ENCODE data around the gene CNIH2. TPM values are rescaled to one million over a fixed set of nuclear protein-coding genes. Genes with fewer than 3 reads are reported as not detected.

CNIH2 gene
- polyA plus RNA-seq, 1 donor from 2014 or later = 47.9 TPM

DNA sequence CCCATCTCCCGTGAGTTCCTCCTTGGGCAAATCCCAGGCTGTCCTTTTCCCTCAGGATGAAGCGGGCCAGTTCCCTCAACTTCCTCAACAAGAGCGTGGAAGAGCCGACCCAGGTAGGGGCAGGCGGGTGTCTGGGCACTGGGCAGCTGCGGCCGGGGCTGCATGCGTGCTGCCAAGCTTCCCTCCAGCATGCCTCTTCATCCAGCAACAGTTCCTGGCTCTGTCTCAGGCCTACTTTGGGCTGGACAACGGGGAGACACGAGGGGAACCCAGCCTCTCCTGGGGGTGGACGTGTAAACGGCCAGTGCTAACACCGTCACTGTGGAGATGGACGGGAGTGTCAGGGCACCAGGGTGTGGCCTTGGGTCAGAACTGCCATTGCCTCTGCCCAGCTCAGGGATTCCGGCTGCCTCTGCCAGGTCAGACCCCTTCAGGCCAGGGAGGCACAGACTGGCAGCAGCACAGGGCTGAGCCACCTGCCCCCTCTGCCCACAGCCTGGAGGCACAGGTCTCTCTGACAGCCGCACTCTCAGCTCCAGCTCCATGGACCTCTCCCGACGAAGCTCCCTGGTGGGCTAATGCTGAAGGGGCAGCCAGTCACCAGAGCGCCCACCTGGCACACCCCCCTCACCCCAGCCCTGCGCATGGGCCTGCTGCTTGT, 11.5 kb upstream of the CNIH2 start:
- no peaks in the 10 kb centered on the region for H4K20me1 ChIP-seq (ENCODE audit: insufficient read depth)
- TF ChIP-seq SMC3 (conservative IDR thresholded peaks at IDR 0.05; ENCODE audit: poor library complexity) (no peak), POLR2AphosphoS5 (IDR thresholded peaks at IDR 0.05) (no peak), RAD21 (conservative IDR thresholded peaks at IDR 0.05) (no peak), EZH2 (IDR thresholded peaks at IDR 0.05; ENCODE audit: borderline replicate concordance, insufficient read depth, low read length, poor library complexity, severe bottlenecking) (no peak), TAF1 (IDR thresholded peaks at IDR 0.05; ENCODE audit: low read depth) (no peak)
- TF ChIP-seq, protein P1, sequence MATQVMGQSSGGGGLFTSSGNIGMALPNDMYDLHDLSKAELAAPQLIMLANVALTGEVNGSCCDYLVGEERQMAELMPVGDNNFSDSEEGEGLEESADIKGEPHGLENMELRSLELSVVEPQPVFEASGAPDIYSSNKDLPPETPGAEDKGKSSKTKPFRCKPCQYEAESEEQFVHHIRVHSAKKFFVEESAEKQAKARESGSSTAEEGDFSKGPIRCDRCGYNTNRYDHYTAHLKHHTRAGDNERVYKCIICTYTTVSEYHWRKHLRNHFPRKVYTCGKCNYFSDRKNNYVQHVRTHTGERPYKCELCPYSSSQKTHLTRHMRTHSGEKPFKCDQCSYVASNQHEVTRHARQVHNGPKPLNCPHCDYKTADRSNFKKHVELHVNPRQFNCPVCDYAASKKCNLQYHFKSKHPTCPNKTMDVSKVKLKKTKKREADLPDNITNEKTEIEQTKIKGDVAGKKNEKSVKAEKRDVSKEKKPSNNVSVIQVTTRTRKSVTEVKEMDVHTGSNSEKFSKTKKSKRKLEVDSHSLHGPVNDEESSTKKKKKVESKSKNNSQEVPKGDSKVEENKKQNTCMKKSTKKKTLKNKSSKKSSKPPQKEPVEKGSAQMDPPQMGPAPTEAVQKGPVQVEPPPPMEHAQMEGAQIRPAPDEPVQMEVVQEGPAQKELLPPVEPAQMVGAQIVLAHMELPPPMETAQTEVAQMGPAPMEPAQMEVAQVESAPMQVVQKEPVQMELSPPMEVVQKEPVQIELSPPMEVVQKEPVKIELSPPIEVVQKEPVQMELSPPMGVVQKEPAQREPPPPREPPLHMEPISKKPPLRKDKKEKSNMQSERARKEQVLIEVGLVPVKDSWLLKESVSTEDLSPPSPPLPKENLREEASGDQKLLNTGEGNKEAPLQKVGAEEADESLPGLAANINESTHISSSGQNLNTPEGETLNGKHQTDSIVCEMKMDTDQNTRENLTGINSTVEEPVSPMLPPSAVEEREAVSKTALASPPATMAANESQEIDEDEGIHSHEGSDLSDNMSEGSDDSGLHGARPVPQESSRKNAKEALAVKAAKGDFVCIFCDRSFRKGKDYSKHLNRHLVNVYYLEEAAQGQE (IDR thresholded peaks at IDR 0.05; ENCODE audit: borderline replicate concordance) = no peak
- TF ChIP-seq, protein P2, sequence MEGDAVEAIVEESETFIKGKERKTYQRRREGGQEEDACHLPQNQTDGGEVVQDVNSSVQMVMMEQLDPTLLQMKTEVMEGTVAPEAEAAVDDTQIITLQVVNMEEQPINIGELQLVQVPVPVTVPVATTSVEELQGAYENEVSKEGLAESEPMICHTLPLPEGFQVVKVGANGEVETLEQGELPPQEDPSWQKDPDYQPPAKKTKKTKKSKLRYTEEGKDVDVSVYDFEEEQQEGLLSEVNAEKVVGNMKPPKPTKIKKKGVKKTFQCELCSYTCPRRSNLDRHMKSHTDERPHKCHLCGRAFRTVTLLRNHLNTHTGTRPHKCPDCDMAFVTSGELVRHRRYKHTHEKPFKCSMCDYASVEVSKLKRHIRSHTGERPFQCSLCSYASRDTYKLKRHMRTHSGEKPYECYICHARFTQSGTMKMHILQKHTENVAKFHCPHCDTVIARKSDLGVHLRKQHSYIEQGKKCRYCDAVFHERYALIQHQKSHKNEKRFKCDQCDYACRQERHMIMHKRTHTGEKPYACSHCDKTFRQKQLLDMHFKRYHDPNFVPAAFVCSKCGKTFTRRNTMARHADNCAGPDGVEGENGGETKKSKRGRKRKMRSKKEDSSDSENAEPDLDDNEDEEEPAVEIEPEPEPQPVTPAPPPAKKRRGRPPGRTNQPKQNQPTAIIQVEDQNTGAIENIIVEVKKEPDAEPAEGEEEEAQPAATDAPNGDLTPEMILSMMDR (IDR thresholded peaks at IDR 0.05; ENCODE audit: poor library complexity, severe bottlenecking) = no peak
- H2AFZ ChIP-seq (ENCODE audit: low read depth, low read length) = no peak overlapping the region
- no peaks in the 10 kb centered on the region for H3F3A ChIP-seq (ENCODE audit: insufficient read depth, low read length, poor library complexity, severe bottlenecking)
- peak overlapping the region; percentile 92 for H3K27ac ChIP-seq (ENCODE audit: low read length)
- no peaks in the 10 kb centered on the region for H3K9me3 ChIP-seq (ENCODE audit: low read length)
- H3K9ac ChIP-seq (ENCODE audit: low read length) = peak overlapping the region; percentile 57
- no peaks in the 10 kb centered on the region for H3K27me3 ChIP-seq (ENCODE audit: insufficient read depth, low read depth, low read length)
- H3K4me2 ChIP-seq (ENCODE audit: low read length) = no peak overlapping the region
- peaks cover 20% of the 10 kb centered on the region for H3K79me2 ChIP-seq (replicated peaks; ENCODE audit: insufficient read depth, low read length)
- peak overlapping the region; percentile 92 for H3K4me3 ChIP-seq (ENCODE audit: low read length)
- no peaks in the 10 kb centered on the region for H3K36me3 ChIP-seq (ENCODE audit: insufficient read depth, low read length)
- no peaks in the 10 kb centered on the region for H3K9me2 ChIP-seq (ENCODE audit: insufficient read depth, low read length)

DNA sequence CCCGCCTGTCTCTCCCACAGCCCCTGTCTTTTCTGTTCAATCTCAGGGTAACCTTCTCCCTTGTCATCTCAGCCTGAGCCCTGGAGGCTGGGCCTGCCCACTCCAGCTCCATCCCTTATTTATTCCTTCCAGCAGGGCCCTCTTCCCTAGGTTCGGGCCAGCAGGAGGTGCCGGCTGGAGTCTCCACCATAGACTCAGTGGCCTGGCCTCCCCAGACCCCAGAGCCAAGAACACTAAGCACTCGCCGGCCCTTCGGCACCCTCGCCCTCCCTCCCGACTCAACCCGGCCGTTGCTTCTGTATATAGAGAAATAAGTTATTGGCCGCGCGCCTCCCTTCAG, 11.0 kb upstream of the CNIH2 start:
- Histone ChIP-seq H3K27ac (ENCODE audit: low read length) (peak overlapping the region; percentile 92), H3K9me3 (ENCODE audit: low read length) (no peaks in the 10 kb centered on the region), H3K4me3 (ENCODE audit: low read length) (peak overlapping the region; percentile 92), H3K36me3 (ENCODE audit: insufficient read depth, low read length) (no peaks in the 10 kb centered on the region), H3F3A (ENCODE audit: insufficient read depth, low read length, poor library complexity, severe bottlenecking) (no peaks in the 10 kb centered on the region), H3K9ac (ENCODE audit: low read length) (peak overlapping the region; percentile 57), H3K4me2 (ENCODE audit: low read length) (no peak overlapping the region), H3K9me2 (ENCODE audit: insufficient read depth, low read length) (no peaks in the 10 kb centered on the region), H3K79me2 (replicated peaks; ENCODE audit: insufficient read depth, low read length) (peaks cover 20% of the 10 kb centered on the region), H2AFZ (ENCODE audit: low read depth, low read length) (no peak overlapping the region), H3K27me3 (ENCODE audit: insufficient read depth, low read depth, low read length) (no peaks in the 10 kb centered on the region), H4K20me1 (ENCODE audit: insufficient read depth) (no peaks in the 10 kb centered on the region)
- TF ChIP-seq EZH2 (IDR thresholded peaks at IDR 0.05; ENCODE audit: borderline replicate concordance, insufficient read depth, low read length, poor library complexity, severe bottlenecking) (no peak), EP300 (conservative IDR thresholded peaks at IDR 0.05; ENCODE audit: poor library complexity, severe bottlenecking) (no peak), SMC3 (conservative IDR thresholded peaks at IDR 0.05; ENCODE audit: poor library complexity) (no peak), POLR2AphosphoS5 (IDR thresholded peaks at IDR 0.05) (no peak), RAD21 (conservative IDR thresholded peaks at IDR 0.05) (no peak), TAF1 (IDR thresholded peaks at IDR 0.05; ENCODE audit: low read depth) (no peak), MXI1 (conservative IDR thresholded peaks at IDR 0.05; ENCODE audit: poor library complexity, severe bottlenecking) (no peak)
- TF ChIP-seq, protein P2 (IDR thresholded peaks at IDR 0.05; ENCODE audit: poor library complexity, severe bottlenecking) = no peak
- TF ChIP-seq, protein P1 (IDR thresholded peaks at IDR 0.05; ENCODE audit: borderline replicate concordance) = no peak

Measured in neural cell (in vitro differentiated cells).